Right renal pelvis (tissue), 4 donors: Measurements from ENCODE around the gene FRMPD4. TPM values are rescaled to one million over a fixed set of nuclear protein-coding genes. Genes with fewer than 3 reads are reported as not detected.

Source experiments
- DNase-seq, 4 donors: peaks; one replicate each; pipeline ENCODE4 v3.0.0-alpha.2; 2013; ENCODE audit warnings: low read depth in 4 of 4, low spot score in 3 of 4, missing footprints in 1 of 4
- polyA plus RNA-seq, 4 donors: library from polyadenylated mRNA; unstranded; fragments of 120-200 nt; gene quantifications; one replicate each; pipeline ENCODE4 v1.2.1, GENCODE V29; 2013; ENCODE audit not compliant: insufficient read length in 4 of 4

Gene FRMPD4
- polyA plus RNA-seq, 4 donors, result 0.10 to 0.25 (median 0.16) TPM

DNA sequence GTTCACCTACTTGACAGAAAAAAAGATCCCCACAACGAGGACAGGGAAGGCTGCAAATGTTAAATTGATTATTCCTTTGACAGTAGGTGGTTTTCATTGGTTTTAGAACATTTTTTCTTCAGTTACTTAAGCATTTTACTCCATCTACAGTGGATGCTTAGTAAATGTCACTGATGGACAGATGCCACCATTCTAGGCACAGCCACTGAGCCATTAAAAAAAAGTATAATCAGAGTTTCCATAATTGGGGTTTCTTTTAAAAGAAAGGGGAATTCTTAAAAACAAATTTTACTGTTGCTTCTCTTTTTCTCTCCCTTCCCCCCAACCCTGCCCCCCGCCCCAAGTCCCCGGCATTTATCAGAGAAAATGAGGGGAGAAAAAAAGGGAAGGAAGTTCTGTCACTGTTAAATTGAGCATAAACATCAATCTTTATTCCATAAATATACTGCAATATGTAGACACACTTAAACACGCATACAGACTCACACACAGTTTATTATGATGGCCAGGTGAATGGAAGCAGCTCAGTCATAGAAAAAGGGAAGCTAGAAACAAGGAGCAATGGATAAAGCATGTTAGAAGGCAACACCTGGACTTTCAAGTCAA is 573.3 kb downstream of the FRMPD4 start:
- DNase-seq, result no peak

DNA sequence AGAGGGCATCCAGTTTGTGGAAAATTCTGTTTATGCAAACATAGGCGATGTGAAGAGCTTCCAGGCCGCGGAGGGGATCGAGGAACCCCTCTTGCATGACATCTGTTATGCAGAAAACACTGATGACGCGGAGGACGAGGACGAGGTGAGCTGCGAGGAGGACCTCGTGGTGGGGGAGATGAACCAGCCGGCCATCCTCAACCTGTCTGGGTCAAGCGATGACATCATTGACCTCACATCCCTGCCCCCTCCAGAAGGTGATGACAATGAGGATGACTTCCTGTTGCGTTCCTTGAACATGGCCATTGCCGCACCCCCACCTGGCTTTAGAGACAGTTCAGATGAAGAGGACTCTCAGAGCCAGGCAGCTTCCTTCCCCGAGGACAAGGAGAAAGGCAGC is 578.3 kb downstream of the FRMPD4 start:
- no peak for DNase-seq

DNA sequence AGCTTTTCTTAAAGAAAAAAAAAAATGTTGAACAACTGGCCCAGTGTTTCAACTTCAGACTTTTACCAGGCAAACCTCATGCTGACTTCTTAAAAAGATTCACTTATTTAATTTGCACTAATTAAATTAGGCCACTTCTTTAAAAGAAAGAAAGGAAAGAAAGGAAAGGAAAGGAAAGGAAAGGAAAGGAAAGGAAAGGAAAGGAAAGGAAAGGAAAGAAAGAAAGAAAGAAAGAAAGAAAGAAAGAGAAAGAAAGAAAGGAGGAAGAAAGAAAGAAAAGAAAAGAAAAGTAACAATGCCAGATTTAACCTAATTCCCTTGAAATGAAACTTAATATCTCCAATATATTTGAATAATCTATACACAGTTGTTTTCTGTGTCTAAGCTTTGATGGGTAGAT is 581.6 kb downstream of the FRMPD4 start:
- no peak for DNase-seq

DNA sequence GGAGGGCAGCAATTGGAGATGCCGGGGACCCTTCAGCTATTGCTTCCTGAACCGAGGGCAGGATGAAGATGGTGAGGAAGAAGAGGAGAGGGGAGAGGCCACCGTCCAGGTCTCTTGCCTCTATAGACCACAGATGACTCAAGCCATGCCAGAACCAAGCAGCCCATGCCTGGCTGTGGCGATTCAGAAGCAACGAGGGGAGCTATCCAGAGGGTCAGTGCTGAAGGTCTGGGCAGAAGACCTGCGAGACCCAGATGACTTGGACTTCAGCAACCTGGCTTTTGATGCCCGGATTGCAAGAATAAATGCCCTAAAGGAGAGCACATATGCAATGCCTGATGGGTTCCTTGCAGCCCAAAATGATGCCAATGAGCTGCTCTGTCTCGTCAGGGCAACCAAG is 582.8 kb downstream of the FRMPD4 start:
- peak in 2 of 4 donors; percentile 2 to 6 for DNase-seq

DNA sequence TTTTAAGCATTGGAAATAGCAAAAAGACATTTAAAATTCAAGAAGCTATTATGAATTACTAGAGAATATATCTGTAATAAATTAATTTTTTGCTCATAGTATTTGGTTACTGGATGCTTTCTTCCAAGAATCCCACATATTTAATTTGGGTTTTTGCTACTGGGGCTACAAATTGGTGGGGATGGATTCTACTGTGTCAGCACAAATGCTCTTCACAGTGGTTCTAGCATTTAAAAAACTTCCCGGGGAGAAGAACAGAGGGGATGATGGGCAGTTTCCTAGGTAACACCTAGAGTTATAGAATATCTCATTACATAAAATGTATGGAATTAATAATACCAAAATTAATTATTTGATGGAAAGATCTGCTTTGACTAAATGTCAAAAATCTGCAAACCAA is 584.0 kb downstream of the FRMPD4 start:
- no peak for DNase-seq

DNA sequence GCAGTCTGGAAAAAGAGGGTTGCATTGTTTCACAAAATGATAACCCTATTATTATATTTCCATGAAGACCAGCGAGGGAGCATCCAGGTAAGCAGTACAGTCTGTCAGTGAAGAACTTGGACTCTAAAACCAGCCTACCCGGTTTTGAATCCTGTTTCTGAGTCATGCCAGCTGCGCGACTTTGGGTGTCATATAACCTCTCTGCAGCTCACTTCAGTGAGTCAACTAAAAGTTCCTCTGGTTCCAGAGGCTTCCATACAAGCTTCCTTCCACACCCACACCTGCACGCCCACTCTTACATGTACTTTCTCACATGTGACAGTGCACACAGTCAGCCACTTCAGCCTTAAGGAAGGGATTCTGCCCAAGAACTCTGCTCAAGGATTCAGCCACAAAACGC is 603.1 kb downstream of the FRMPD4 start:
- no peak for DNase-seq

DNA sequence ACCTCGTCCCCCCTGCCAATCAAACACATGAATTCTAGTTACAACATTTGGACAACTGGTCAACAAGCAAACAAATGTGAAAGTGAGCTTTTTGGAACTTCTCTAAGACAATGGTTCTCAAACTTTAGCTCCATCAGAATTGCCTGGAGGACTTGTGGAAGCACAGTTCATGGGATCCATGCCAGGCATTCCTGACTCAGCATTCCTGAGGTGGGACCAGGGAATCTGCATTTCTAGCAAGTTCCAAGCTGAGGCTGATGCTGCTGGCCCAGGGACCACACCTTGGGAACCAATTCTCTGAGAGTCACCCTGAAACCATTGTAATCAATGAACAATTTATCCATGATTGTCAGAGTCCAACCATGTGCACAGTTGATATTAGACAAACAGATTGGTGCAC is 609.2 kb downstream of the FRMPD4 start:
- DNase-seq, result no peak

DNA sequence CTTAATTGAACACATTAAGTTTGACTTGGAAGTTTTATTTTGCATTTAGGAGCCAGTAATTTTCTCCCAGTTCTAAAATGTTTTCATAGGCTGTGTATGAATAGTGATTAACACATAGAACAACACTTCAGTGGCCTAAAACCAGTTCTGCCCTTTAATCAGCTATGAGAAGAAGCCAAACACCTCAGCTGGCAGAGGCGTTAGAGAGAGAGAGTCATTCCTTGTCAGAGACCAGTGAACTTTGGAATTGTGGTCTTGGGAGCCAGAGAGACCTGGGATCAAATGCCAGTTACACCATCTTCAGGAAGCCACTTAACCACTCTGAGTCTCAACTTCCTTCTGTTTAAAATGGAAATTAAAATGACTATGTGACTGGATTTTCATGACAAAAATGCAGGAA is 613.6 kb downstream of the FRMPD4 start:
- DNase-seq, result no peak

DNA sequence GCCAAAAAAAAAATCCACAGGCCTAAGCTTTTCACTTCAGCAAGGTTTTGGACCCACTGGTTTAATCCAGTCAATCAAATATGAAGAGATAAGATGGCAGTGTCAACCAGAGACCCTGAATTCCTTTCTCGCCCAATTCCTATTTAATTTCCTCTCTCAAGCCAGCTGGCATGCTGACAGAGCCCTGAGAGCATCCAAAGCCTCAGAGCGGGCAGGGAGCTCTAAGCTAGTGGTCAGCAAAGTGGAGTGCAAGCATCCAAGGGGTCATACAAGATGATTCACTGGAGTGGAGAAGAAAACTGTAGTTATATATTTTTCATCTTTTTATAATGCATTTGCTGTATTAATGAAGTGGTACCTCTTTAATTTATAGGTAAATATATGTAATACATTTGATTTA is 615.1 kb downstream of the FRMPD4 start:
- DNase-seq, result no peak

DNA sequence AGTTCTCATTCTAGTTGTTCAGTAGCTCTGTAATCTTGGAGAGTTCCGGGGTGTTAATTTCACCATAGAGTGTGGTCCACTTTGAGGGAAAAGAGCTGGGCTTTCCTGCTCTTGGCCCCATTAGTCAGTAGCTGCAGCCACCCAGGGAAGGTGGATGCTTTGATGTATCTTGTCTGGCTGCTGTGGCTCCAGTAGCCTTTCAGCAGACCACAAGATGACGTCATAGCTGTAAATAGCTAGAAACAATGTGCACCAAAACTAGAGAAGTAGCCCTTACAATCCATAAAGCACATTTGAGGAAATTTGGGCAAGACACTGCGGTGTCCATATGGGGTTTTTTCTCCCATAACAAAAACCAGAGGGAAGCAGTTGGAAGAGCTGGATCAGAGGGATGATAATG is 620.0 kb downstream of the FRMPD4 start:
- DNase-seq, result no peak

DNA sequence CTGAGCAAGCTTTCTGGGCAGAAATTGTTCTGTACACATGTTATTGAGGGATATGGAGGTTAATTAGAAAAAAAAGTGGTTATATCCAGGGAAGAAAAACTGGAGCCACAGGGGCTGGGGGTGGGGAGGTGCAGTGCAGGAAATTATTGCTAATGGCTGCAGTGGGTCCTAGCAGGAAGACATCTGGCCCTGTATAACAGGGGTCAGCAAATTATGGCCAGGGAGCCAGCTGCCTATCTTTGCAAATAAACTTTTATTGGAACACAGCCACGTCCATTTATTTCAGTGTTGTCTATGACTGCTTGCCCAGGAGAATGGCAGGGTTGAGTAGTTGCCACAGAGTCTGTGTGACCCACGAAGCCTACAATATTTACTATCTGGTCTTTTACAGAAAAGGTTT is 629.6 kb downstream of the FRMPD4 start:
- DNase-seq, result no peak

DNA sequence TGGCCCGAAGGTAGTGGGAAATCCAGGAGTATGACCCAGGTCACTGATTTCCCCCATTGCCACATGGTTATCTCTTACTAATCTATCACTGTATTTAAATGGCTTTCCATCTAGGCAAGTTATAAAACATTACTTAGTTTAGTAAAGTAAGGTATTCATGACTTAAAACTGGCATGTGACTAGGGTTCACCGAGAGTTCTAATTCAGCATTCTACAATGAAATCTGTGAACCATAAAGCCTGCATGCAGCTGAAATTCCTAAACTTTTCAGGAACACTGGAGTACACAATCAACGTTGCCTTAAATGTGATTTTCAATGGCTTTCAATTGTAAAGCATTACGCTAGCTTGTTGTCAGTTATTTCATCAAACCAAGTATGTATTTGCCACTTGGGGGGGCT is 630.2 kb downstream of the FRMPD4 start:
- no peak for DNase-seq

DNA sequence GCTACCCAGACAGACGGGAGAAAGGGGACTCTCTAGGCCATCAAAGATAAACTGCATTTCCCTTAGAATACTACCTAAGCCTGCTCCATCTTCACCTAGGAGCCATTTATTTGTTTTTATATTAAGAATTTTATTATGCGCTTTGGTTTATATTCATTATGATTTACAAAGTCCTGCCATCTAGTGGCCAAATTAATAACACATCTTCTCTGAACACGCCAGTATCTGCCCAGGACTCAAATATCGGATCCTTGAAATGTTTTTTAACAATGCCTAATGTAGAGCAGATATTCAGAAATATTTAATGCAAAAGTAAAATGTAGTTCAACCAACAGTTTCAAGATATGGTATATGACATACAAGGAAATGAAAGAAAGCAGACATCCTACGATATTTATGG is 632.2 kb downstream of the FRMPD4 start:
- DNase-seq, result no peak

DNA sequence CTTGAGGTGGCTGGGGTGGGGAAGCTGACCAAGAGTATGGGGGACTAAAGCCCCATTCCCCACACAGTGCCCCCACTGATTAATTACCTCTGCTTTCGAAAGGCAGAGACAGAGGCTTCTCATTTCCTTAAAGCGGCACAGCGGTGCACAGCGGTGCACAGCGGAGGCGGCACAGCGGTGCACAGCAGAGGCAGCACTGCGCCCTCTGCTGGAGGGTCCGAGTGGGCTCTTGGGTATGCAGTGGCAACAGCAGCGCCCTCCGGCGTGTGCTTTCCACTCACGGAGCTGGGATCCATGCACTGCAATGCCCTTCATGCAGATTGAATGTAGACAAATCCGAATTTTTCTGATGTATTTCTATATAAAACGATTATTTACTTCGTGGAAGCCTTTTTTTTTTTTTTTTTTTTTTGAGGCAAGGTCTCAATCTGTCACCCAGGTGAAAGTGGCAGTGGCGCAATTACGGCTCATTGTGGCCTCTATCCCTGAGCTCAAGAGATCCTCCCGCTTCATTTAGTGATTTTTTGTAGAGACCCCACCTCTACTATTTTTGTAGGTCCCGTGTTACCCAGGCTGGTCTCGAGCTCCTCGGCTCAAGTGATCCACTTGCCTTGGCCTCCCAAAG is 633.3 kb downstream of the FRMPD4 start:
- DNase-seq, result no peak
